GM12878 (cell line): ENCODE results near the gene ISG20. TPM values are rescaled to one million over a fixed set of nuclear protein-coding genes. Genes with fewer than 3 reads are reported as not detected.
A peak's percentile ranks its signal among the peaks of the same experiment; 100 is the strongest.

Experiments
- ATAC-seq: fragments of 200-7000 bp; cut with Tn5 transposase; 3 replicates; pipeline ENCODE4 v1.9.1; 2020; ENCODE audit warnings: mild to moderate bottlenecking, moderate library complexity
- BruUV-seq: library from RNA; stranded (reverse); fragments of 400-500 nt; replicated peaks from 2 replicates; lab custom pipeline; 2021; lab: Mats Ljungman, UMichigan
- CTCF ChIA-PET: fragments of 300-600 bp; sonication (Branson Sonifier 250); formaldehyde crosslinking; extraction: SDS; loops from one replicate; lab custom pipeline; 2021; ENCODE audit warnings: inconsistent platforms; lab: Yijun Ruan, JAX
- POLR2A ChIA-PET: fragments of 350-600 bp; formaldehyde crosslinking; extraction: SDS; loops from one replicate; lab custom pipeline; 2021; ENCODE audit warnings: inconsistent platforms; lab: Charles Lee
- RAD21 ChIA-PET: fragments of 300-600 bp; sonication (Branson Sonifier 250); formaldehyde crosslinking; loops from one replicate; lab custom pipeline; 2023; ENCODE audit warnings: antibody characterized with exemption; ENCODE audit not compliant: unreplicated experiment; lab: Charles Lee
- SMC1A ChIA-PET: fragments of 300-600 bp; sonication (Branson Sonifier 250); formaldehyde crosslinking; loops from one replicate; lab custom pipeline; 2023; ENCODE audit not compliant: unreplicated experiment, uncharacterized antibody; lab: Charles Lee
- DNase-seq: peaks from one replicate; pipeline ENCODE4 v3.0.0-alpha.2; 2011; ENCODE audit warnings: low read depth, low spot score
- FAIRE-seq: peaks from 3 replicates; lab custom pipeline; 2011; peaks lifted over from hg19 to GRCh38; lab: Jason Lieb, UNC
- H2AFZ ChIP-seq: 2 replicates; pipeline ENCODE4 v1.6.0; 2011; ENCODE audit warnings: low read depth, low read length, control low read depth; ENCODE audit not compliant: control insufficient read depth
- H3K27ac ChIP-seq: 2 replicates; pipeline ENCODE4 v1.5.1; 2011; ENCODE audit warnings: control low read depth; ENCODE audit not compliant: control insufficient read depth, insufficient read depth
- H3K27me3 ChIP-seq, 2 experiments: replicated peaks in 1 of 2; 2 replicates each; pipeline versions ENCODE4 v1.6.0 to v1.6.1; 2011; ENCODE audit warnings: low read length in 1 of 2; ENCODE audit not compliant: control insufficient read depth in 2 of 2, insufficient read depth in 2 of 2
- H3K36me3 ChIP-seq, 2 experiments: 2 replicates each; pipeline ENCODE4 v1.5.1; 2011; ENCODE audit warnings: low read length in 1 of 2; ENCODE audit not compliant: control insufficient read depth in 2 of 2, insufficient read depth in 2 of 2
- H3K4me1 ChIP-seq: 2 replicates; pipeline ENCODE4 v1.6.1; 2011; ENCODE audit warnings: mild to moderate bottlenecking, low read length, moderate library complexity, mixed read lengths; ENCODE audit not compliant: control insufficient read depth, insufficient read depth
- H3K4me2 ChIP-seq: 2 replicates; pipeline ENCODE4 v1.6.0; 2011; ENCODE audit warnings: control low read depth; ENCODE audit not compliant: control insufficient read depth, insufficient read depth
- H3K4me3 ChIP-seq: fragments of 200-600 bp; sonication (generic); 2 replicates; pipeline ENCODE4 v1.5.1; 2016
- H3K79me2 ChIP-seq: 2 replicates; pipeline ENCODE4 v1.6.0; 2011; ENCODE audit warnings: low read length; ENCODE audit not compliant: control insufficient read depth, insufficient read depth
- H3K9ac ChIP-seq: 2 replicates; pipeline ENCODE4 v1.8.0; 2011; ENCODE audit warnings: low read length, control low read depth, mixed read lengths; ENCODE audit not compliant: control insufficient read depth, insufficient read depth
- H3K9me3 ChIP-seq: replicated peaks from 3 replicates; pipeline ENCODE4 v1.5.1; 2011; ENCODE audit warnings: mild to moderate bottlenecking, low read length; ENCODE audit not compliant: control insufficient read depth, insufficient read depth
- H4K20me1 ChIP-seq: 2 replicates; pipeline ENCODE4 v1.6.0; 2011; ENCODE audit not compliant: control insufficient read depth, insufficient read depth
- BRCA1 ChIP-seq: IDR thresholded peaks from 2 replicates; pipeline ENCODE4 v1.6.1; 2011; ENCODE audit warnings: low read depth, low read length, improper control_type of control experiment
- CHD4 ChIP-seq: fragments of 200-600 bp; sonication (generic); IDR thresholded peaks from 2 replicates; pipeline ENCODE4 v1.6.1; 2016; ENCODE audit warnings: mild to moderate bottlenecking
- DPF2 ChIP-seq: fragments of 450-650 bp; IDR thresholded peaks from 2 replicates; pipeline ENCODE4 v1.6.1; 2017; ENCODE audit warnings: mild to moderate bottlenecking
- GABPA ChIP-seq: IDR thresholded peaks from 2 replicates; pipeline ENCODE4 v1.6.1; 2014; ENCODE audit warnings: antibody characterized with exemption, low read depth, mild to moderate bottlenecking, inconsistent platforms
- HDAC2 ChIP-seq: fragments of 200-600 bp; sonication (generic); IDR thresholded peaks from 2 replicates; pipeline ENCODE4 v1.6.1; 2017
- HDGF ChIP-seq: fragments of 450-650 bp; IDR thresholded peaks from 2 replicates; pipeline ENCODE4 v1.6.1; 2016; ENCODE audit warnings: antibody characterized with exemption
- IRF4 ChIP-seq: IDR thresholded peaks from 2 replicates; pipeline ENCODE4 v1.6.1; 2011; ENCODE audit warnings: low read depth, low read length
- JUNB ChIP-seq: IDR thresholded peaks from 2 replicates; pipeline ENCODE4 v1.6.1; 2016; ENCODE audit warnings: antibody characterized with exemption, mild to moderate bottlenecking
- MEF2A ChIP-seq: IDR thresholded peaks from 2 replicates; pipeline ENCODE4 v1.6.1; 2011; ENCODE audit warnings: low read depth, mild to moderate bottlenecking, low read length, moderate library complexity; ENCODE audit not compliant: insufficient read depth
- NFIC ChIP-seq: IDR thresholded peaks from 2 replicates; pipeline ENCODE4 v1.6.1; 2012; ENCODE audit warnings: low read depth, mild to moderate bottlenecking, inconsistent platforms, low read length, moderate library complexity
- NFXL1 ChIP-seq: fragments of 450-650 bp; IDR thresholded peaks from 2 replicates; pipeline ENCODE4 v1.6.1; 2017; ENCODE audit warnings: antibody characterized with exemption, mild to moderate bottlenecking, borderline replicate concordance
- POLR2A ChIP-seq: IDR thresholded peaks from 2 replicates; pipeline ENCODE4 v1.6.1; 2011; ENCODE audit warnings: low read depth, mild to moderate bottlenecking, low read length
- POLR2AphosphoS5 ChIP-seq: IDR thresholded peaks from 2 replicates; pipeline ENCODE4 v1.6.1; 2011; ENCODE audit warnings: mild to moderate bottlenecking, low read length, inconsistent platforms
- SMARCA5 ChIP-seq: fragments of 450-650 bp; IDR thresholded peaks from 2 replicates; pipeline ENCODE4 v1.6.1; 2017; ENCODE audit warnings: mild to moderate bottlenecking
- ZNF217 ChIP-seq: fragments of 450-650 bp; IDR thresholded peaks from 2 replicates; pipeline ENCODE4 v1.6.1; 2017; ENCODE audit warnings: antibody characterized with exemption, mild to moderate bottlenecking
- ZNF24 ChIP-seq: fragments of 450-650 bp; IDR thresholded peaks from 2 replicates; pipeline ENCODE4 v1.6.1; 2017; ENCODE audit warnings: antibody characterized with exemption, mild to moderate bottlenecking
- WGBS: methylation state at CpG from one replicate; pipeline ENCODE4 v1.1.6; 2016; ENCODE audit warnings: low lambda C conversion rate; ENCODE audit not compliant: insufficient replicate concordance, insufficient coverage; ENCODE audit errors: missing lambda C conversion rate; 5-methylcytosine and 5-hydroxymethylcytosine counted together
- in situ Hi-C: fragments of 300-500 bp; cut with MboI; formaldehyde crosslinking; loops from 9 replicates; pipeline ENCODE4 v1.14.3; 2018; ENCODE audit warnings: mixed read lengths
- intact Hi-C: fragments of 100-400 bp; cut with micrococcal nuclease; formaldehyde crosslinking; loops from one replicate; pipeline ENCODE4 v1.14.2; 2022; ENCODE audit not compliant: unreplicated experiment
- polyA plus RNA-seq, 11 experiments: library from polyadenylated mRNA; depleted of rRNA in 4 of 11; unstranded in 6 of 11; stranded (reverse) in 5 of 11; fragments of >200 nt; fragmentation: Nextera tagmentation in 4 of 11; fragmentation: Illumina TruSeq in 1 of 11; extraction: Ambion mirVana in 4 of 11; extraction: Trizol in 1 of 11; gene quantifications; 1 replicate in 1 of 11; 2 replicates in 10 of 11; pipeline versions ENCODE4 v1.2.1 to v1.2.3, GENCODE V29; 2011 to 2016; ENCODE audit warnings: inconsistent platforms in 2 of 11, missing spikeins in 2 of 11, low read depth in 1 of 11
- total RNA-seq, 4 experiments: library from RNA; depleted of rRNA in 3 of 4; stranded (reverse); fragments of >200 nt in 3 of 4; fragmentation: Illumina TruSeq in 1 of 4; extraction: Trizol in 1 of 4; gene quantifications; 2 replicates each; pipeline versions ENCODE4 v1.2.1 to v1.2.3, GENCODE V29; 2013 to 2021
- TF ChIP-seq, protein P1 (sequence below): IDR thresholded peaks from 2 replicates; pipeline ENCODE4 v1.6.1; 2012; ENCODE audit warnings: low read length, inconsistent platforms

Gene ISG20
- total and polyA plus RNA-seq, 10 of the 15 experiments (the other 5 are each of a cell fraction or from before 2014, with no cell fraction given): 23.4 to 210 (median 85.9) TPM

- Histone ChIP-seq H4K20me1 (no peaks in the 10 kb centered on the region), H3K9me3 (no peaks in the 10 kb centered on the region), H2AFZ (peak overlapping the region; percentile 8), H3K4me2 (peak overlapping the region; percentile 51), H3K27ac (no peak overlapping the region; the same call in 1 of the 2 replicates), H3K9ac (no peak overlapping the region), H3K4me1 (peaks cover 27% of the 10 kb centered on the region), H3K79me2 (no peaks in the 10 kb centered on the region), H3K36me3 (no peaks in the 10 kb centered on the region), H3K4me3 (no peak overlapping the region), H3K27me3 (peaks cover 0 to 1% of the 10 kb centered on the region in 2 experiments; a peak in 1 of 4 replicates)
- no peak for TF ChIP-seq ZNF24
- 0 out of 2 replicates have a peak, but pooled peaks have one; percentile 33 for TF ChIP-seq ZNF217
- peak; percentile 39; the same call in 1 of the 2 replicates for TF ChIP-seq SMARCA5
- TF ChIP-seq HDAC2: 0 out of 2 replicates have a peak, but pooled peaks have one; percentile 21
- TF ChIP-seq HDGF: no peak
- TF ChIP-seq MEF2A: 0 out of 2 replicates have a peak, but pooled peaks have one; percentile 43
- no peak for TF ChIP-seq CHD4
- 0 out of 2 replicates have a peak, but pooled peaks have one; percentile 45 for TF ChIP-seq NFXL1
- no peak for TF ChIP-seq POLR2A
- no peak for TF ChIP-seq POLR2AphosphoS5
- no peak for TF ChIP-seq BRCA1
- TF ChIP-seq, protein P1, sequence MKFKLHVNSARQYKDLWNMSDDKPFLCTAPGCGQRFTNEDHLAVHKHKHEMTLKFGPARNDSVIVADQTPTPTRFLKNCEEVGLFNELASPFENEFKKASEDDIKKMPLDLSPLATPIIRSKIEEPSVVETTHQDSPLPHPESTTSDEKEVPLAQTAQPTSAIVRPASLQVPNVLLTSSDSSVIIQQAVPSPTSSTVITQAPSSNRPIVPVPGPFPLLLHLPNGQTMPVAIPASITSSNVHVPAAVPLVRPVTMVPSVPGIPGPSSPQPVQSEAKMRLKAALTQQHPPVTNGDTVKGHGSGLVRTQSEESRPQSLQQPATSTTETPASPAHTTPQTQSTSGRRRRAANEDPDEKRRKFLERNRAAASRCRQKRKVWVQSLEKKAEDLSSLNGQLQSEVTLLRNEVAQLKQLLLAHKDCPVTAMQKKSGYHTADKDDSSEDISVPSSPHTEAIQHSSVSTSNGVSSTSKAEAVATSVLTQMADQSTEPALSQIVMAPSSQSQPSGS: 0 out of 2 replicates have a peak, but pooled peaks have one; percentile 15
- no peak for TF ChIP-seq NFIC
- peak; percentile 57 for TF ChIP-seq JUNB
- 0 out of 2 replicates have a peak, but pooled peaks have one; percentile 25 for TF ChIP-seq GABPA
- TF ChIP-seq DPF2: no peak
- peak; percentile 34; the same call in 1 of the 2 replicates for TF ChIP-seq IRF4
- BruUV-seq: no TSS peak
- RAD21 ChIA-PET: interaction anchor here (0.9 kb wide), 1 partner anchor 11 kb away, joined by 3 read pairs; no protein-coding TSS in a partner anchor
- DNase-seq: no peak
- WGBS: 19% methylated on average over 7 of the region's 7 CpGs
- intact Hi-C loops: no loop called here
- in situ Hi-C loops: no loop called here
- no peak for ATAC-seq
- SMC1A ChIA-PET: interaction anchor here (1.7 kb wide), 1 partner anchor 11 kb away, joined by 6 read pairs; no protein-coding TSS in a partner anchor
- FAIRE-seq: peak; percentile 7
- POLR2A ChIA-PET: no interaction called here
- CTCF ChIA-PET: interaction anchor here (1.0 to 1.4 kb wide), 3 partner anchors 11 to 135 kb away, joined by 3 to 5 read pairs (median 4); no protein-coding TSS in a partner anchor
Observed at GRCh38 chr15:88613074-88613944, 25.5 kb upstream of the ISG20 start.
